Vagina (tissue), 2 donors: Measurements from ENCODE around the gene SHISAL2A.

ENCODE experiments used
- POLR2A ChIP-seq, 2 donors: fragments of 450-650 bp; IDR thresholded peaks; one replicate each; pipeline ENCODE4 v1.6.1; 2017; ENCODE audit warnings: antibody characterized with exemption in 2 of 2, mild to moderate bottlenecking in 2 of 2, moderate library complexity in 2 of 2
- TF ChIP-seq, protein P1 (sequence below), 3 experiments: fragments of 450-650 bp in 2 of 3; fragments of 200-600 bp in 1 of 3; sonication (generic) in 1 of 3; IDR thresholded peaks; one replicate each; pipeline ENCODE4 v1.5.1; 2017 to 2019; ENCODE audit warnings: antibody characterized with exemption in 3 of 3, mild to moderate bottlenecking in 2 of 3, moderate library complexity in 2 of 3

DNA sequence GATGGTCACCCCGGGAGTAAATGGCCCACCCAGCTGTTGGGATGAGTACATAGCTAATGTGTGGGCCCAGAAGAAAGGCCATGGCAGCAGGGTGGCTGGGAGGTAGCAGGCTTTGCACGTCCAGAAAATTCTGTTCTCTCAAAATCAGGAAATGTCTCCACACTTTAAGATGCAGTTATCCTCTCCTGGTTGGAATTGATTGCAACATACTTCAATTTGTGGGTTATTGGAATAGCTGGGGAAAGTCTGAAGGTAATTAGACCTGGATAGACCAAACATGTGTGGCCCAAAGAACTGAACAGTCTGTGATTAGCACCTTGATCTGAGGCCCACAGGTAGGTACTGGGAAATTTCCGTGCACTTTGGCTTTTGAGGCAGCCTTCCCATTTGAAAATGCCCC lies 35.0 kb downstream of the SHISAL2A start:
- TF ChIP-seq, protein P1, sequence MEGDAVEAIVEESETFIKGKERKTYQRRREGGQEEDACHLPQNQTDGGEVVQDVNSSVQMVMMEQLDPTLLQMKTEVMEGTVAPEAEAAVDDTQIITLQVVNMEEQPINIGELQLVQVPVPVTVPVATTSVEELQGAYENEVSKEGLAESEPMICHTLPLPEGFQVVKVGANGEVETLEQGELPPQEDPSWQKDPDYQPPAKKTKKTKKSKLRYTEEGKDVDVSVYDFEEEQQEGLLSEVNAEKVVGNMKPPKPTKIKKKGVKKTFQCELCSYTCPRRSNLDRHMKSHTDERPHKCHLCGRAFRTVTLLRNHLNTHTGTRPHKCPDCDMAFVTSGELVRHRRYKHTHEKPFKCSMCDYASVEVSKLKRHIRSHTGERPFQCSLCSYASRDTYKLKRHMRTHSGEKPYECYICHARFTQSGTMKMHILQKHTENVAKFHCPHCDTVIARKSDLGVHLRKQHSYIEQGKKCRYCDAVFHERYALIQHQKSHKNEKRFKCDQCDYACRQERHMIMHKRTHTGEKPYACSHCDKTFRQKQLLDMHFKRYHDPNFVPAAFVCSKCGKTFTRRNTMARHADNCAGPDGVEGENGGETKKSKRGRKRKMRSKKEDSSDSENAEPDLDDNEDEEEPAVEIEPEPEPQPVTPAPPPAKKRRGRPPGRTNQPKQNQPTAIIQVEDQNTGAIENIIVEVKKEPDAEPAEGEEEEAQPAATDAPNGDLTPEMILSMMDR (IDR thresholded peaks at IDR 0.05): no peak
- TF ChIP-seq POLR2A (IDR thresholded peaks at IDR 0.05): no peak
